ENCODE results near the gene APOA4. TPM values are rescaled to one million over a fixed set of nuclear protein-coding genes. Genes with fewer than 3 reads are reported as not detected.
A peak's percentile ranks its signal among the peaks of the same experiment; 100 is the strongest.

The APOA4 gene
- total and polyA plus RNA-seq, 4 donors, result 0.89 to 382 (median 131) TPM

- DNase-seq (ENCODE audit: low spot score), result no peak
- peaks cover 5 to 39% (median 30%) of the 10 kb centered on the region in 4 donors for H3K36me3 ChIP-seq (ENCODE audit: control insufficient read depth in 4 of 4, insufficient read depth in 3 of 4, low read depth in 1 of 4, low read length in 3 of 4)
- H3K4me3 ChIP-seq (ENCODE audit: low read depth in 1 of 3, low read length in 3 of 3), result no peak overlapping the region
- H3K27me3 ChIP-seq (ENCODE audit: control insufficient read depth in 4 of 4, insufficient read depth in 4 of 4, low read length in 3 of 4), result no peaks in the 10 kb centered on the region
- no peak overlapping the region for H3K9ac ChIP-seq (ENCODE audit: low read depth in 1 of 2, low read length in 2 of 2)
- WGBS, result 97% methylated on average over 5 of the region's 5 CpGs
- H3K27ac ChIP-seq (ENCODE audit: low read depth in 1 of 2, low read length in 2 of 2), result no peak overlapping the region
- no peaks in the 10 kb centered on the region for H3K9me3 ChIP-seq (ENCODE audit: control insufficient read depth in 4 of 4, low read length in 3 of 4)
- H3K4me1 ChIP-seq (ENCODE audit: control insufficient read depth in 4 of 4, insufficient read depth in 4 of 4, low read length in 3 of 4), result peaks cover 8 to 29% (median 19%) of the 10 kb centered on the region in 4 donors
- no peak for TF ChIP-seq RAD21 (IDR thresholded peaks at IDR 0.05)
- no peak for TF ChIP-seq HNF4G (IDR thresholded peaks at IDR 0.05)
- TF ChIP-seq EGR1 (IDR thresholded peaks at IDR 0.05; ENCODE audit: low read depth in 2 of 2), result no peak
- no peak for TF ChIP-seq HNF4A (conservative IDR thresholded peaks at IDR 0.05)
- TF ChIP-seq TAF1 (conservative IDR thresholded peaks at IDR 0.05), result no peak
These were observed 47.1 kb downstream of the APOA4 start for GRCh38 chr11:116775975-116776374.

- DNase-seq (ENCODE audit: low spot score), result no peak
These were observed 48.4 kb downstream of the APOA4 start for GRCh38 chr11:116774661-116775060.

GRCh38 chr11:116773203-116774097 is 49.7 kb downstream of the APOA4 start:
- no peaks in the 10 kb centered on the region for H3K9me3 ChIP-seq (ENCODE audit: control insufficient read depth in 4 of 4, low read length in 3 of 4)
- peaks cover 3 to 20% (median 12%) of the 10 kb centered on the region in 4 donors for H3K36me3 ChIP-seq (ENCODE audit: control insufficient read depth in 4 of 4, insufficient read depth in 3 of 4, low read depth in 1 of 4, low read length in 3 of 4)
- DNase-seq (ENCODE audit: low spot score), result no peak
- 4% methylated on average over 25 of the region's 25 CpGs for WGBS
- H3K4me3 ChIP-seq (ENCODE audit: low read depth in 1 of 3, low read length in 3 of 3), result peak overlapping the region; percentile 76 to 99 (median 79)
- peak overlapping the region; percentile 95 for H3K27ac ChIP-seq (ENCODE audit: low read depth in 1 of 2, low read length in 2 of 2)
- H3K27me3 ChIP-seq (ENCODE audit: control insufficient read depth in 4 of 4, insufficient read depth in 4 of 4, low read length in 3 of 4), result no peaks in the 10 kb centered on the region
- no peak for TF ChIP-seq FOXA2 (IDR thresholded peaks at IDR 0.05)
- no peak for TF ChIP-seq CTCF (IDR thresholded peaks at IDR 0.05; ENCODE audit: low read depth, low read length, missing input control)
- peak; percentile 20 for TF ChIP-seq MAX (IDR thresholded peaks at IDR 0.05)
- peak in 1 of 2 donors; percentile 7 for TF ChIP-seq RXRA (IDR thresholded peaks at IDR 0.05)
- no peak for TF ChIP-seq ZBTB33 (IDR thresholded peaks at IDR 0.05)
- peaks cover 11 to 32% (median 22%) of the 10 kb centered on the region in 4 donors for H3K4me1 ChIP-seq (ENCODE audit: control insufficient read depth in 4 of 4, insufficient read depth in 4 of 4, low read length in 3 of 4)
- peak overlapping the region; percentile 68 to 94 for H3K9ac ChIP-seq (ENCODE audit: low read depth in 1 of 2, low read length in 2 of 2)

More at GRCh38 chr11:116774661-116775060, 48.4 kb downstream of the APOA4 start:
- Histone ChIP-seq H3K4me1 (ENCODE audit: control insufficient read depth in 4 of 4, insufficient read depth in 4 of 4, low read length in 3 of 4) (peaks cover 11 to 32% (median 22%) of the 10 kb centered on the region in 4 donors), H3K9me3 (ENCODE audit: control insufficient read depth in 4 of 4, low read length in 3 of 4) (no peaks in the 10 kb centered on the region), H3K36me3 (ENCODE audit: control insufficient read depth in 4 of 4, insufficient read depth in 3 of 4, low read depth in 1 of 4, low read length in 3 of 4) (peaks cover 3 to 33% (median 24%) of the 10 kb centered on the region in 4 donors), H3K27ac (ENCODE audit: low read depth in 1 of 2, low read length in 2 of 2) (no peak overlapping the region), H3K27me3 (ENCODE audit: control insufficient read depth in 4 of 4, insufficient read depth in 4 of 4, low read length in 3 of 4) (no peaks in the 10 kb centered on the region), H3K9ac (ENCODE audit: low read depth in 1 of 2, low read length in 2 of 2) (no peak overlapping the region), H3K4me3 (ENCODE audit: low read depth in 1 of 3, low read length in 3 of 3) (no peak overlapping the region)
- 84% methylated on average over 5 of the region's 5 CpGs for WGBS
- TF ChIP-seq RXRA (IDR thresholded peaks at IDR 0.05) (no peak), JUND (IDR thresholded peaks at IDR 0.05) (no peak), MAX (IDR thresholded peaks at IDR 0.05) (no peak), GABPA (IDR thresholded peaks at IDR 0.05 in 1 of 2, conservative IDR thresholded peaks at IDR 0.05 in 1 of 2) (no peak), TAF1 (conservative IDR thresholded peaks at IDR 0.05) (no peak), CTCF (IDR thresholded peaks at IDR 0.05; ENCODE audit: low read depth, low read length, missing input control) (no peak), HNF4A (conservative IDR thresholded peaks at IDR 0.05) (no peak), YY1 (IDR thresholded peaks at IDR 0.05) (no peak)
